Chondrocyte (in vitro differentiated cells): ENCODE data around the gene AUTS2. TPM values are rescaled to one million over a fixed set of nuclear protein-coding genes. Genes with fewer than 3 reads are reported as not detected.

Experiments
- DNase-seq: peaks from one replicate; pipeline ENCODE4 v3.0.0; 2021; ENCODE audit warnings: mixed read lengths, low spot score
- H3K27ac Mint-ChIP-seq: one replicate; pipeline ENCODE4 v1.8.0; 2021; ENCODE audit warnings: mild to moderate bottlenecking, moderate library complexity, mixed read lengths; ENCODE audit not compliant: unreplicated experiment
- H3K27me3 Mint-ChIP-seq: 2 replicates; pipeline ENCODE4 v1.8.0; 2021; ENCODE audit warnings: low read depth, mixed read lengths
- H3K36me3 Mint-ChIP-seq: 2 replicates; pipeline ENCODE4 v1.8.0; 2021; ENCODE audit warnings: low read depth, mixed read lengths
- H3K4me1 Mint-ChIP-seq: 2 replicates; pipeline ENCODE4 v1.8.0; 2021; ENCODE audit warnings: low read depth, mild to moderate bottlenecking, mixed read lengths
- H3K4me3 Mint-ChIP-seq: one replicate; pipeline ENCODE4 v1.8.0; 2021; ENCODE audit warnings: mild to moderate bottlenecking, moderate library complexity, mixed read lengths; ENCODE audit not compliant: unreplicated experiment
- H3K9me3 Mint-ChIP-seq: 2 replicates; pipeline ENCODE4 v1.8.0; 2021; ENCODE audit warnings: low read depth, mixed read lengths
- CTCF ChIP-seq: fragments of 200-600 bp; sonication (generic); IDR thresholded peaks from 2 replicates; pipeline ENCODE4 v1.5.0; 2021; ENCODE audit warnings: antibody characterized with exemption, mild to moderate bottlenecking, moderate library complexity
- total RNA-seq: library from RNA; stranded (reverse); gene quantifications from 3 replicates; pipeline ENCODE4 v1.2.1, GENCODE V29; 2021

AUTS2 gene
- total RNA-seq, 1 donor from 2014 or later: 31.5 TPM

GRCh38 chr7:69717221-69717620 lies 118.9 kb downstream of the AUTS2 start:
- no peak for TF ChIP-seq CTCF
- no peaks in the 10 kb centered on the region for H3K27me3 Mint-ChIP-seq
- H3K9me3 Mint-ChIP-seq: no peaks in the 10 kb centered on the region
- H3K36me3 Mint-ChIP-seq: no peaks in the 10 kb centered on the region
- H3K27ac Mint-ChIP-seq: no peak overlapping the region
- H3K4me1 Mint-ChIP-seq: peaks cover 2% of the 10 kb centered on the region
- no peak overlapping the region for H3K4me3 Mint-ChIP-seq
- DNase-seq: no peak

GRCh38 chr7:69719717-69720116 lies 121.4 kb downstream of the AUTS2 start:
- H3K27ac Mint-ChIP-seq: no peak overlapping the region
- peaks cover 17% of the 10 kb centered on the region for H3K4me1 Mint-ChIP-seq
- no peaks in the 10 kb centered on the region for H3K9me3 Mint-ChIP-seq
- DNase-seq: no peak
- no peak for TF ChIP-seq CTCF
- H3K36me3 Mint-ChIP-seq: no peaks in the 10 kb centered on the region
- H3K27me3 Mint-ChIP-seq: no peaks in the 10 kb centered on the region
- no peak overlapping the region for H3K4me3 Mint-ChIP-seq

GRCh38 chr7:69722843-69723242 lies 124.6 kb downstream of the AUTS2 start:
- Mint-ChIP-seq H3K4me1 (peaks cover 18% of the 10 kb centered on the region), H3K27ac (no peak overlapping the region), H3K4me3 (no peak overlapping the region), H3K36me3 (no peaks in the 10 kb centered on the region), H3K27me3 (no peaks in the 10 kb centered on the region), H3K9me3 (peaks cover 7% of the 10 kb centered on the region)
- DNase-seq: no peak
- TF ChIP-seq CTCF: no peak

- DNase-seq: no peak
- TF ChIP-seq CTCF: no peak
- no peaks in the 10 kb centered on the region for H3K27me3 Mint-ChIP-seq
- peaks cover 7% of the 10 kb centered on the region for H3K9me3 Mint-ChIP-seq
- H3K4me3 Mint-ChIP-seq: no peak overlapping the region
- peaks cover 26% of the 10 kb centered on the region for H3K4me1 Mint-ChIP-seq
- H3K36me3 Mint-ChIP-seq: no peaks in the 10 kb centered on the region
- no peak overlapping the region for H3K27ac Mint-ChIP-seq
Observed at GRCh38 chr7:69723663-69724062, 125.4 kb downstream of the AUTS2 start.

GRCh38 chr7:69728304-69728703 lies 130.0 kb downstream of the AUTS2 start:
- Mint-ChIP-seq H3K4me3 (peak overlapping the region; percentile 39), H3K4me1 (peaks cover 36% of the 10 kb centered on the region)
- no peak for DNase-seq

More at GRCh38 chr7:69728304-69728703, 130.0 kb downstream of the AUTS2 start:
- peak overlapping the region; percentile 62 for H3K27ac Mint-ChIP-seq
- H3K9me3 Mint-ChIP-seq: peaks cover 7% of the 10 kb centered on the region
- no peaks in the 10 kb centered on the region for H3K27me3 Mint-ChIP-seq
- TF ChIP-seq CTCF: no peak
- no peaks in the 10 kb centered on the region for H3K36me3 Mint-ChIP-seq
